Suprapubic skin (tissue), 4 donors: Measurements from ENCODE around the gene RPS24.

Experiments used
- EP300 ChIP-seq: sonication (generic); formaldehyde crosslinking; IDR thresholded peaks from one replicate; pipeline ENCODE4 v1.6.1; 2017; ENCODE audit warnings: antibody characterized with exemption
- POLR2AphosphoS5 ChIP-seq, 3 donors: sonication (generic); formaldehyde crosslinking; IDR thresholded peaks; one replicate each; pipeline ENCODE4 v1.6.1; 2017; ENCODE audit warnings: antibody characterized with exemption in 3 of 3
- TF ChIP-seq, protein P1 (sequence below), 2 donors: fragments of 200-600 bp in 1 of 2; fragments of 450-650 bp in 1 of 2; sonication (generic) in 1 of 2; IDR thresholded peaks; one replicate each; pipeline ENCODE4 v1.5.1; 2016 to 2019; ENCODE audit warnings: antibody characterized with exemption in 2 of 2, mild to moderate bottlenecking in 1 of 2, moderate library complexity in 1 of 2

DNA sequence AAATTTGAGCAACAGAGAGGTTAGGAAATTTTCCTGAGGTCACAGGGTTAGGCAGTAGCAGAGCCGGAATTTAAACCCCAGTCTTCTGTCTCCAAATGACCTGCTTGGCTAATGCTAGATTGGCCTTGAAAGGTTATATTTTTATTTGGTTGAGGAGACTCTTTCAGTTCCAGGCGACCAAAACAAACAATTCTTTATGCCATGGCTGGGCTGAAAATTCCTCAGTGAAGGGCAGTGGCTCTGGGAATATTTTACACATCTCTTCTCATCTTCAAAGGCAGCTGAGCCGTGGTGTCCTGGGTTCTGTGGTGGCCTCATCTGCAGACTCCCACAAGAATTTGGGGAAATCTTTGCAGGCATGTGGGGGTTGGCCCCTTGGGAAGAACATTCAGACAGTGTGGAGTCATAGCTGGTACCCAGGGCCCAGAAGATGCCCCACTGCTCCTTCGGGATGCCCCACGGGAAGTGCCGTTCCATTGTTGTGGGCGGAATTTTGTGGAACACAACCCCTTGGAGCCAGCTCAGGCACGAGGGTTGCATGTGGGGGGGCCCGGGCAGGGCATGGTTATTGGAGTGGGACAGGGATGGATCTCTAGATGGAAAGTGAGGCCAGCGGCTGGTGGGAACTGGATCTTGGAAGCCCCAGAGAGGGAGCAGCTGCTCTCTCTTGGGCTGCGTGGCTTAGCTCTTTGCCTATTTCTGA, 33.2 kb downstream of the RPS24 start:
- TF ChIP-seq, protein P1, sequence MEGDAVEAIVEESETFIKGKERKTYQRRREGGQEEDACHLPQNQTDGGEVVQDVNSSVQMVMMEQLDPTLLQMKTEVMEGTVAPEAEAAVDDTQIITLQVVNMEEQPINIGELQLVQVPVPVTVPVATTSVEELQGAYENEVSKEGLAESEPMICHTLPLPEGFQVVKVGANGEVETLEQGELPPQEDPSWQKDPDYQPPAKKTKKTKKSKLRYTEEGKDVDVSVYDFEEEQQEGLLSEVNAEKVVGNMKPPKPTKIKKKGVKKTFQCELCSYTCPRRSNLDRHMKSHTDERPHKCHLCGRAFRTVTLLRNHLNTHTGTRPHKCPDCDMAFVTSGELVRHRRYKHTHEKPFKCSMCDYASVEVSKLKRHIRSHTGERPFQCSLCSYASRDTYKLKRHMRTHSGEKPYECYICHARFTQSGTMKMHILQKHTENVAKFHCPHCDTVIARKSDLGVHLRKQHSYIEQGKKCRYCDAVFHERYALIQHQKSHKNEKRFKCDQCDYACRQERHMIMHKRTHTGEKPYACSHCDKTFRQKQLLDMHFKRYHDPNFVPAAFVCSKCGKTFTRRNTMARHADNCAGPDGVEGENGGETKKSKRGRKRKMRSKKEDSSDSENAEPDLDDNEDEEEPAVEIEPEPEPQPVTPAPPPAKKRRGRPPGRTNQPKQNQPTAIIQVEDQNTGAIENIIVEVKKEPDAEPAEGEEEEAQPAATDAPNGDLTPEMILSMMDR (IDR thresholded peaks at IDR 0.05): no peak
- TF ChIP-seq EP300: no peak
- TF ChIP-seq POLR2AphosphoS5 (IDR thresholded peaks at IDR 0.05): no peak
